ENCODE data around the gene NTPCR. TPM values are rescaled to one million over a fixed set of nuclear protein-coding genes. Genes with fewer than 3 reads are reported as not detected.

NTPCR gene
- total and polyA plus RNA-seq, 10 donors = 18.8 to 42.6 (median 29.8) TPM

GRCh38 chr1:232969799-232970198 lies 19.4 kb downstream of the NTPCR start:
- H3K9me3 ChIP-seq = peaks cover 3 to 26% (median 23%) of the 10 kb centered on the region in 8 donors
- DNase-seq = no peak
- peaks cover 0 to 7% (median 0%) of the 10 kb centered on the region in 6 donors for H3K4me1 ChIP-seq
- H3K27me3 ChIP-seq (replicated peaks in 1 of 7) = no peaks in the 10 kb centered on the region
- TF ChIP-seq POLR2AphosphoS5 (IDR thresholded peaks at IDR 0.05) (no peak), POLR2A (IDR thresholded peaks at IDR 0.05) (no peak), CTCF (IDR thresholded peaks at IDR 0.05 in 8 of 11, conservative IDR thresholded peaks at IDR 0.05 in 3 of 11) (no peak)
- intact Hi-C loops (cut with DNase I; ENCODE audit: low total_unique reads) = no loop called here
- 92 to 97% (median 95%) methylated on average over 5 of the region's 5 CpGs for WGBS, 5 donors
- no peak overlapping the region for H3K4me3 ChIP-seq
- peaks cover 0 to 95% (median 37%) of the 10 kb centered on the region in 6 donors for H3K36me3 ChIP-seq
- no peak overlapping the region for H3K27ac ChIP-seq

GRCh38 chr1:232970508-232970907 lies 20.1 kb downstream of the NTPCR start:
- Histone ChIP-seq H3K9me3 (peaks cover 3 to 26% (median 23%) of the 10 kb centered on the region in 8 donors), H3K36me3 (peaks cover 0 to 96% (median 37%) of the 10 kb centered on the region in 6 donors), H3K4me1 (peaks cover 0 to 7% (median 2%) of the 10 kb centered on the region in 6 donors), H3K27me3 (replicated peaks in 1 of 7) (no peaks in the 10 kb centered on the region), H3K27ac (no peak overlapping the region), H3K4me3 (no peak overlapping the region)
- intact Hi-C loops (cut with DNase I; ENCODE audit: low total_unique reads) = no loop called here
- TF ChIP-seq CTCF (IDR thresholded peaks at IDR 0.05 in 8 of 11, conservative IDR thresholded peaks at IDR 0.05 in 3 of 11) (no peak), POLR2A (IDR thresholded peaks at IDR 0.05) (no peak), POLR2AphosphoS5 (IDR thresholded peaks at IDR 0.05) (no peak)
- DNase-seq = no peak
- WGBS, 5 donors = 72 to 97% (median 87%) methylated on average over 4 of the region's 4 CpGs

GRCh38 chr1:232973652-232974611 lies 23.5 kb downstream of the NTPCR start:
- no peaks in the 10 kb centered on the region for H3K27me3 ChIP-seq (replicated peaks in 1 of 7)
- peaks cover 3 to 26% (median 23%) of the 10 kb centered on the region in 8 donors for H3K9me3 ChIP-seq
- 66 to 82% (median 72%) methylated on average over 2 of the region's 2 CpGs for WGBS, 5 donors
- H3K4me3 ChIP-seq = no peak overlapping the region
- intact Hi-C loops (cut with DNase I; ENCODE audit: low total_unique reads) = no loop called here
- DNase-seq = no peak
- peaks cover 0 to 94% (median 37%) of the 10 kb centered on the region in 6 donors for H3K36me3 ChIP-seq
- TF ChIP-seq CTCF (IDR thresholded peaks at IDR 0.05 in 8 of 11, conservative IDR thresholded peaks at IDR 0.05 in 3 of 11) (no peak), POLR2AphosphoS5 (IDR thresholded peaks at IDR 0.05) (no peak), POLR2A (IDR thresholded peaks at IDR 0.05) (no peak)
- H3K27ac ChIP-seq = peak overlapping the region in 5 of 8 donors; percentile 1 to 41 (median 35)
- peaks cover 0 to 21% (median 8%) of the 10 kb centered on the region in 6 donors for H3K4me1 ChIP-seq

- intact Hi-C loops (cut with DNase I; ENCODE audit: low total_unique reads) = no loop called here
- peak overlapping the region in 5 of 8 donors; percentile 1 to 41 (median 35) for H3K27ac ChIP-seq
- DNase-seq = no peak
- peaks cover 0 to 21% (median 9%) of the 10 kb centered on the region in 6 donors for H3K4me1 ChIP-seq
- peaks cover 3 to 26% (median 23%) of the 10 kb centered on the region in 8 donors for H3K9me3 ChIP-seq
- H3K4me3 ChIP-seq = no peak overlapping the region
- TF ChIP-seq POLR2A (IDR thresholded peaks at IDR 0.05) (no peak), CTCF (IDR thresholded peaks at IDR 0.05 in 8 of 11, conservative IDR thresholded peaks at IDR 0.05 in 3 of 11) (no peak), POLR2AphosphoS5 (IDR thresholded peaks at IDR 0.05) (no peak)
- no peaks in the 10 kb centered on the region for H3K27me3 ChIP-seq (replicated peaks in 1 of 7)
- WGBS, 5 donors = 61 to 93% (median 88%) methylated on average over 3 of the region's 3 CpGs
- H3K36me3 ChIP-seq = peaks cover 0 to 91% (median 32%) of the 10 kb centered on the region in 6 donors
These were observed 24.6 kb downstream of the NTPCR start for GRCh38 chr1:232974971-232975370.
